Stimulated activated CD8-positive, alpha-beta memory T cell treated with anti-CD3 and anti-CD28 coated beads, Interleukin-15, amount 100 ng/mL, for 1 hour (primary cell): Measurements from ENCODE around the gene CORO2A.

ENCODE experiments used
- DNase-seq: peaks from one replicate; pipeline ENCODE4 v3.0.0-alpha.2; 2020; ENCODE audit warnings: low read depth

CORO2A gene, protein sequence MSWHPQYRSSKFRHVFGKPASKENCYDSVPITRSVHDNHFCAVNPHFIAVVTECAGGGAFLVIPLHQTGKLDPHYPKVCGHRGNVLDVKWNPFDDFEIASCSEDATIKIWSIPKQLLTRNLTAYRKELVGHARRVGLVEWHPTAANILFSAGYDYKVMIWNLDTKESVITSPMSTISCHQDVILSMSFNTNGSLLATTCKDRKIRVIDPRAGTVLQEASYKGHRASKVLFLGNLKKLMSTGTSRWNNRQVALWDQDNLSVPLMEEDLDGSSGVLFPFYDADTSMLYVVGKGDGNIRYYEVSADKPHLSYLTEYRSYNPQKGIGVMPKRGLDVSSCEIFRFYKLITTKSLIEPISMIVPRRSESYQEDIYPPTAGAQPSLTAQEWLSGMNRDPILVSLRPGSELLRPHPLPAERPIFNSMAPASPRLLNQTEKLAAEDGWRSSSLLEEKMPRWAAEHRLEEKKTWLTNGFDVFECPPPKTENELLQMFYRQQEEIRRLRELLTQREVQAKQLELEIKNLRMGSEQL

DNA sequence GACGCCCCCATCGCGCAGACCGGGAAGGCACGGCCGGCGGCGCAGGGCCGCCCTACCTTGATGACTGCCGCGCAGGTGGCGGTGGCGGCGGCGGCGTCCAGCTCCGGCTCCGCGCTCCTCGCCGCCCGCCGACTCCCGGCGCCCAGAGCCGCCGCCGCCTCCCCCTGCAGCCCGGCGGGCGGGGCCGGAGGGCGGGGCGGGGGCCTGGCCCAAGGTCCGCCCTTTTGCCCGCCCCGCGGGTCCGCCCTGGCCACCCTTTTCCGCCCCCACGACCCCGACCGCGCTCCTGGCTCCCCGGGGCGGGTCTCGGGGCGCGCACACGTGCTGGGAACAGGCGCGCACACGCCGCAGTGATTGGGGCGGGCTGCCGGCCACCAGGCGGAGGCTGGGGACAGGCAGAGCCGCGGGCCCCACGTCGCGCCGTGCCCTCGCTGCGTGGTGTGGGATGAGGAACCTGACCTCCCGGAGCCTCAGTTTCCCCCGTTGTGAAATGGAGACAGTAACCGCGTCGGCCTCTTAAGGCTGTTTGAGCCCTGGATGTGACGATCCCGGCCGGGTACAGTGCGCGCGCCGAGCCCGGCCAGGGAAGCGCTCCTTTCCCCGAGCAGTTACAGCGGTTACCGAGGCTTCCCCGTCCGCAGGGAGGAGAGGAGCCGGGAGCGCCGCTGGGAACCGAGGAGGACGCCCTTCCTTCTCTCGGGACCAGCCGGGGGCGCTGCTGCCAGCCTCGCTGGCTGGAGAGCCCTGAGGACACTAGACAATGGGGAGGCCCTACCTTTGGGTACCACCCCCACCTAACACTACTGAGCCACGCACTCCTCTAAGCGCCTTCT, at the start of gene CORO2A:
Gene CORO2A (minus strand): TSS at position 135 of the 833 bp plus-strand sequence. CDS start 34,977 bp downstream, outside the sequence.
- DNase-seq: peak; percentile 34

DNA sequence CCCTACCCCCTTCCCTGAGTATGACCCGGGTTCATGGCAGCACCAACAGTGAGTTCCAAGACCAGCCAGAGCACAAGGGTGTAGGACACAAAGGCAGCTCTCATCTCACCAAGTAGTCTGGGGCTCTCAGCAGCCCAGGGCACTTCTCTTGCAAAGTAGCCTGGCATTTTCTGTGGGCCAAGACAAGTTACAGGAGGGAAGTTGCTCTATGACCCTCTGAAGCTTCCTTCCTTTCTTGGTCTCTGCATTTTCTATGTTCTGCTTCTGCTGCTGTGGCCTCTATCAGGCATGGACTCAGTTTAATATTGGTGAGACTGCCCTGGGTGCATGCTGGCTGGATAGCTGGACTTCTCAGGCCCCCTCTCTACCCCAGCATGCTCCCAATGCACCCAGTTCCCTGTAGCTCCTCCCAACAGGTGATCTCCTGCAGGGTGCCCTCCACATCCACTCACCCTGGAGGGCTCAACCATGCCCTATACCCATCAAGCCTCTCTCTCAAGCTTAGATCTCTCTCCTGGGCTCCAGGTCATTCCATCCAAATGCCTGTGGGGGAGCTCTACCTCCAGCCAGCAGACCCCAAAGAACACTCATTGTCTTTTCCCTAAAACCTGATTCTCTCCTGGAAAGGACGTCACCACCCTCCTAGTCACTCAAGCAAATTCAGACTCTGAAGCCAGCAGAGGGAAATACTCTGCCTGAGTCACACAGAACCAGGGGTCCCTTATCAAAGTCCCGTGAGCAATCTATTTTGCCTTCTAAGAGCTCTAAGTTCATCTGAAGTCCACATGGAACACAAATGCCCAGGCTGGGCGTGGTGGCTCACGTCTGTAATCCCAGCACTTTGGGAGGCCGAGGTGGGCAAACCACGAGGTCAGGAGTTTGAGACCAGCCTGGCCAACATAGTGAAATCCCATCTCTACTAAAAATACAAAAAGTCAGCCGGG, 49.2 kb upstream of the CORO2A start:
- no peak for DNase-seq

DNA sequence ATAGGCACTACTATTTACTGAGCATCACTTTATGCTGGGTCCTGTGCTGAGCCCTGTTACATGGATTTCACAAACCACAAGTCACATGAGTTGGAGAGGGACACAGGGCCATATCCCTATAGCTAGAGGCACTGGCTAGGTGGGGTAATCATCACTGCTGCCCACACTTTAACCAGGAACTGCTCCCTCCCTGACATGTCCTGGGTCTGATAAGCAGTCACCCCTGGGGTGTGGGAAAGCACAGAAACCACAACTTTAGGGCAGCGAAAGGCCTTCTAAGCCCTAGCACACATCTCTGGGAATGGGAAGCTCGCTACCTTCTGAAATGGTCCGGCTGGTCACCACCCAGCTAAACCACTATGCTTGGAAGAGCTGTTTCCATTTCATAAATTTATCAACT, 48.0 kb upstream of the CORO2A start:
- DNase-seq: no peak

DNA sequence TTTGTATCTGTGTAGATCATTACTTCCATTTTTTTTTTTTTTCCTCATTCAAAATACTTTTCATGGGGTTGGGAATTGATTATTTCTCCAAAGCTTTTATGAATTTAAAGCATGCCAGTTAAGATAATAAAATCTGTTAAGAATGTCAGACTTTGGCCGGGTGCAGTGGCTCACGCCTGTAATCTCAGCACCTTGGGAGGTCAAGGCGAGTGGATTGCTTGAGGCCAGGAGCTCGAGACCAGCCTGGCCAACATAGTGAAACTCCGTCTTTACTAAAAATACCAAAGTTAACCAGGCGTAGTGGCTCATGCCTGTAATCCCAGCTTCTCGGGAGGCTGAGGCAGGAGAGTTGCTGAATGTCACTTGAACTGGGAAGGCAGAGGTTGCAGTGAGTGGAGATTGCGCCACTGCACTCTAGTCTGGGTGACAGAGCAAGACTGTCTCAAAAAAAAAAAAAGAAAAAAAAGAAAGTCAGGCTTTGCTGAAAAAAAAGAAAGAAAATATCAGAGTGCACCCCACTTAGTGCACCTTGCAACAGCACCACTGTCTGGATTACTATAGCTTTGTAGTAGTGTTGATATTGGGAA, 44.6 kb upstream of the CORO2A start:
- DNase-seq: no peak

DNA sequence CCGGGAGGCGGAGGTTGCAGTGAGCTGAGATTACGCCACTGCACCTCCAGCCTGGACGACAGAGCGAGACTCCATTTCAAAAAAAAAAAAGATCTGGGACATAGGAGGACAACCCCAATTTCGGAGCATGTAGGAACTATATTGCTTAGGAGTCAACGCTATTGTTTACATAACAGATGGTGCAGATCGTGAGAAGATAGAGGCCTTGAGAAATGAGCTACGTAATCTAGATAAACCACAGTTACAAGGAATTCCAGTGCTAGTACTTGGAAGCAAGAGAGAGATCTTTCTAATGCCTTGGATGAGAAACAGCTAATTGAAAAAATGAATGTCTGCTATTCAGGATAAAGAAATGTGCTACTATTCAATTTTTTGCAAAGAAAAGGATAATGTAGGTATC, 42.7 kb upstream of the CORO2A start:
- no peak for DNase-seq

DNA sequence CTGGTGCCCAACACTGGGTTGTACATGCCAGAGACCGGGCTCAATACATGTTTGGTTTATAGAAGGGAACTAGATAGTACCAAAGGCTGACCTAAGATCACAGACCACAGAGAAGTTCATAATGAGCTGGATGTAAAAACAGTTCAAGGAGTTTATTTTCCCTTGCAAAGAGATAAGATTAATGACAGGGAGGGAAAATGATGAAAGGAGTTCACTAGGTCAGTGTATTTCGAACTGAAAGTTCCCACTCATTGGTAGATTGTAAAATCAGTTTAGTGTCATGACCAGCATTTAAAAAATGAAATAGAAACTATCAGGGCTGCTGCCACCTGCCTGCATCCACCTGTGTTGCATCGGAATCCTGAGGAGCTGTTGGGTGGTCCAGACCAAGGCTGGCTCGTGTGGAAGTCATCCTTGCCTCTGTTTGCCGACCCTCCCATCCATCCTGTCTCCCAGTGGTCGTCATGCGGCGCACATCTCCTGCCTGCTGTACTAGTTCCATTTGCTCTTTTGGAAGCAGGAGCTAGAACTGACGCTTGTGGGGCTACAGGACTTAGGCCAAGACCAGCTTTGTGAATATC, 41.9 kb upstream of the CORO2A start:
- no peak for DNase-seq

DNA sequence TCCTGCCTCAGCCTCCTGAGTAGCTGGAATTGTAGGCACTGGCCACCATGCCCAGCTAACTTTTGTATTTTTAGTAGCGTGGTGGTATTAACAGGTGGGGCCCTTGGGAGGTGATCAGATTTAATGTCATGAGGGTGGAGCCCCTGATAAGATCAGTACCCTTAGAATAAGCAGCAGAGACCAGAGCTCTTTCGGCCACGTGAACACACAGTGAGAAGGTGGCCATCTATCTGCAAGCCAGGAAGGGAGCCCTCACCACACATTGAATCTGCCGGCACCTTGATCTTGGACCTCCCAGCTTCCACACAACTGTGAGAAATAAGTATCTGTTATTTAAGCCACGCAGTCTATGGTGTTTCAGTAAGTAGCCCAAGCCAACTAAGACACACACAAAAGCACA, 40.5 kb upstream of the CORO2A start:
- DNase-seq: no peak

DNA sequence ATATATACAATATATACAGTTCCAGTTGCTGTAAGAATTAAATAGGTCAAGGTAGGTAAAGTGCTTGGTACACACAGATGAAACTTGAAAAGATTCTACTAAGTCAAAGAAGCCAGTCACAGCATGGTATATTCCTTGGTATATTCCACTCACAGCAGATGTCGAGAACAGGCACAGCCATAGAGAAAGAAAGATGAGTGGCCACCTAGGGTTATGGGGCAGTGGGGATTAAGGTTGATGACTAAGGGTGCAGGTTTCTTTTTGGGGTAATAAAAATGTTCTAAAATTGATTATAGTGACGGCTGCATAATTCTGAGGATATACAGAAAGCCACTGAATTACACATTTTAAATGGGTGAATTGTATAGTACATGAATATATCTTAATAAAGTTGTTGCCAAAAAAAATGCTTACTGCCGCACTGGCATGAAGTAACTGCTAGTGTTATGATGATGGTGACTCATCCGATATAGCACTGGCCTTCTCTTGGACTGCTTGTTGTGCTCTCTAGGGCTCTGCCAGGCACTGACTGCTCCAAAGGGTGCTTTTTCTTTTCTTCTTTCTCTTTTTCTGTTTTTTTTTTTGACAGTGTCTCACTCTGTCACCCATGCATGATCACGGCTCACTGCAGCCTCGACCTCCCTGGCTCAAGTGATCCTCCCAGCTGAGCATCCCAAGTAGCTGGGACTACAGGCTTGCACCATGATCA, 39.5 kb upstream of the CORO2A start:
- DNase-seq: no peak

DNA sequence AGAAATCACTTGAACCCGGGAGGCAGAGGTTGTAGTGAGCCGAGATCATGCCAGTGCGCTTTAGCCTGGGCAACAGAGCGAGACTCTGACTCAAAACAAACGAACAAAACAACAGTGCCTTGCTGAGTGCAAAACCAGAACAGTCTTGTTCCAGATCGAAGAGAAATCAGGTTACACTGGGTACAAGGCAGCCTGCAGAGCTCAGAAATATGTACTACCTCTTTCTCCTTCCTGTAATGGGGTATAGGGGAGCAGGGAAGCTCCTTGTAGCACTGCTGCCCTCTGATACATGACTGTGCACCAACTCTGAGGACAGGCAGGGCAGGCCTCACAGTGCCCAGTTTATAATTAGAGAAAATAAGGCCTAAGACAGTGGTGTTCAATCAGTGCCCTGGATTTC, 38.4 kb upstream of the CORO2A start:
- no peak for DNase-seq

DNA sequence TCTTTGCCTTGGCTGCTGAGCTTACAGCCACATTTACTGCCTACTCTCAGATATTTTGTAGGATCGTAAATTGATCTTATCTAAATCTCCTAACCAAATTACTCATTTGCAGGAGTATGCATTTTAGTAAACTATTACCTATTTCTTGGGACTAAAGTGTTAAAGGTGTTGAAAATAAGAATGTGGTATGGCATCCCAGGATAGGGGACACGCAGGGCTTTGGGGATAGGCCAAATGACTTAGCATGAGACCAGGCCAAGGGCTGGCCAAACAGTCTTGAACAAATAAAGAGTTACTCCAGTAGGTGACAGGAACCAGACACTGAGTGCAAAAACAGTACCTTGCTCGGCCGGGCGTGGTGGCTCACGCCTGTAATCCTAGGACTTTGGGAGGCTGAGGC, 37.9 kb upstream of the CORO2A start:
- no peak for DNase-seq

DNA sequence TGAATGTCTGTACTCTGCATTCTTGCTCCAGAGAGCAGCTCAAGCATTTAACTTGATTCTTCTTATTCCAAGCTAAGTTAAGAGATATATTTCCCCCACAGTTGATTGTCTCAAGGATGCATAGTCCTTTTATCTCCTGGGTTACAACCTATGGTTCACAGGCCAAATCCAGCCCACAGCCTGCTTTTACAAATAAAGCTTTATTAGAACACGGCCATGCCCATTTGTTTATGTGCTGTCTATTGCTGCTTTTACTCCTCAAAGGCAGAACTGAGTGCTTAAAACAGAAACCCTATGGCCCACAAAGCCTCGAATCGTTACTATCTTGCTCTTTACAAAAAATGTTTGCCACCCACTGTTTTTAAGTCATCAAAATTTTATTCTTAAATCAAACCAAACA, 37.2 kb upstream of the CORO2A start:
- no peak for DNase-seq

DNA sequence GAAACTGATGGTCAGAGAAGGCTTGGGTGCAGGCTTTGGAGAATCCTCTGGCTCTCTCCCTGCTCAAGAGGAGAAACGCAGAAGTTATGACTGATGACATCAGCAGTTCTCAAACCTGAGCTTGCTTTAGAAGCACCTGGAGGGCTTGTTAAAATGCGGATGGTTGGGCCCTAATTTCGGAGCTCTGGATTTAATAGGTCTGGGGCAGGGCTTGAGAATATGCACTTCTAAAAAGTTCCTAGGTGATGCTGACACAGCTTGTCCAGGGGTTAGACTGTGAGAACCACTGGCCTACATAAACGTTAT, 36.6 kb upstream of the CORO2A start:
- no peak for DNase-seq

DNA sequence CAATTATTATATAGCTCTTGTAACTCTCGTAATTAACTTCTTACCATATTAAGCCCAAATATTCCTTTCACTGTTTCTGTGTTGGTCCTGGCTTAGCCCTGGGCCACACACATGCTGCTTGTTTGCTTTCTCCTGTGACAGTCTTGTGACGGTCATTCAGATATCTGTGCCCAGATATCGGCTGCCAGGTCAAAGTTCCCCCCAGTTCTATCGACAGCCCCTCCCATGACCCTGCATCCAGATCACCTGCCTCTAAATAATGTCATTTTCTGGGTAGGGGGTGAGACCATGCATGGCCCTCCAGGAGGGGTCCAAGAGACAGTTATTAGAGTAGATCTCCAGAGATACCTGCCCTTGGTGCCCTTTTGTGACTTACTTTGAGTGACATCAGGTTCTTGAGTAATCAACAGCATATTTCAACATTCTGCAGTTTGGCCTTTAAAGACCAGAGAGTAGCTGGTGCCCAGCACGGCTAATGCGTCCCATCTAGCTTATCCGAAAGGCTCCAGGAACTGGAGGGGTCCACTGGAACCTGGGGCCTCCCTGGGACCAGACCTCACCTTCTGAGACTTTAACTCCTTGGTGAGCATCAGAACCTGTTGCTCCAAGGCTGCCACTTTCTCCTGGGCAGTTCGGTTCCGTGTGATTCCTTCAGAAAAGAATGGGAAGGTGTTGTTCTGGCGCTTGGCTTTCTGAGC, 36.1 kb upstream of the CORO2A start:
- DNase-seq: no peak

DNA sequence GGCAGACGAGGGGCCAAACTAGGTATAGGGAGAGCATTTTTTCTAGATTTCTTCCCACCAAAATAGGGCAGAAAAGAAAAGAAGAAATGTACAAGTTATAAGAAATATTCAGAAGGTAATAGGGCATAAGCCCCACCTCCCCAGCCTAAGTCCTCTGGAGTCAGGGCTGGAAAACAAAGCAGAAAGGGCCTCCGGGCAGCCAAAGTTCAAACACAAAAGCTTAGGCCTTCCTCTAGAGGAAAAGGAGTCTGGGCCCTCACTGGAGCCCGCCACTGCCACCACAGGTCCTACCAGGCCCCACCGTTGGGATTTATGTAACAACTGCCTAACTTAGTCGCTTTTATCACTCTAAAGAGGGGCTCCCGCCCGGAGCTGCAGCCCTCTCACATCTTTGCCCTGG, 35.4 kb upstream of the CORO2A start:
- DNase-seq: no peak

DNA sequence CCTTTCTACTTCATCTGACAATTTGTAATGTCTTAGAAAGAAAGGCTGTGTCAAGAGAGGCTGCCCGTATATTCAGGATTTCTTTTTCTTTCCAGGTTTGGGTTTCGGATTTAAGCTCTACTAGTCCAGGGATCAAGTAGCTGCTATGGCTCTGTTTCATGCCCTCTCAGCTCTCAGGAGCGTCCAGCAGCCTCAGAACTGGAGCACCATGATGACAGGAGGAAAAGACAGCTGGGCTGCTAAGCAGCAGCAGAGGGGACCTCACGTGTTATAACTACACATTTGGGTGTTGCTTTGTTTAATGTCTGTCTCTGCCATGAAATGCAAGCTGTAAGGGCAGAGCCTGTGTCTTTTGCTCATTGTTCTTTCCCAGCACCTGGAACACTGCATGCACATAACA, 34.5 kb upstream of the CORO2A start:
- no peak for DNase-seq

DNA sequence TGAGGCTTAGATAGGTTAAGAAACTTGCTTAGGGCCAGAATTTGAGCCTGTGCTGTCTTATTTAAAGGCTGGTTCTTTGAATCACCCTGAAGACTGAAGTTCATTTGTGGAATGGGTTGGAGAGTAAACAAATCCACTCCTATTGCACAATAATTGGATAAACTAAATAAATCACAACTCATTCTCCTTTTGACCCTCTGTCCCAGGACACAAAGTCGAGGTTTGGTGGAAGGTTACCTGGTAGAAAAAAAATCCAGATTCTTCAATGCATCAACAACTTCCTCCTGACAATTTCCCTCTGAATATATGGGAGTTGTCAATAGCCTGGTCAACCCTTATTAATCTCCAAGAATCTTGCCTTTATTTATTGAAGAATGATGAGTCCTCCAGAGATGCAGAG, 34.1 kb upstream of the CORO2A start:
- no peak for DNase-seq

DNA sequence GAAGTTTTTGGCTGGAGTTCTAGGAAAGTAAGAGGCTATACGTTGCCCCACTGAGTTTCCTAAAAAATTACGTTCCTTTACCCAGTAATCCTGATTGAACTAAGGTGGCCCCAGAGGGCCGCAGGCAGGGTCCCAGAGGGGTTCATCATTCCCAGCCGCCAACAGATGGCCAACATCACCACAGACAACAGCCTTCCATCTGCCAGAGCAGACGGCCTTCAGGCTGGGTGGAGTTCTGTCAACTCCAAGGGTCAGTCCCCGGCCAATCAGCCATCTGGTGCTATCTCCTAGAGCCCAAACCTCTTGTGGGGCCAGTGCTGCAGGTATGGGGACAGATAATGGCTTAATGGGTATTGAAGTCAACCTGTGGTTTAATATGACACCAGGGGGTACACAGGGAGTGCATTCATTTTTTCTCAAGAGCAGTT, 32.6 kb upstream of the CORO2A start:
- no peak for DNase-seq

DNA sequence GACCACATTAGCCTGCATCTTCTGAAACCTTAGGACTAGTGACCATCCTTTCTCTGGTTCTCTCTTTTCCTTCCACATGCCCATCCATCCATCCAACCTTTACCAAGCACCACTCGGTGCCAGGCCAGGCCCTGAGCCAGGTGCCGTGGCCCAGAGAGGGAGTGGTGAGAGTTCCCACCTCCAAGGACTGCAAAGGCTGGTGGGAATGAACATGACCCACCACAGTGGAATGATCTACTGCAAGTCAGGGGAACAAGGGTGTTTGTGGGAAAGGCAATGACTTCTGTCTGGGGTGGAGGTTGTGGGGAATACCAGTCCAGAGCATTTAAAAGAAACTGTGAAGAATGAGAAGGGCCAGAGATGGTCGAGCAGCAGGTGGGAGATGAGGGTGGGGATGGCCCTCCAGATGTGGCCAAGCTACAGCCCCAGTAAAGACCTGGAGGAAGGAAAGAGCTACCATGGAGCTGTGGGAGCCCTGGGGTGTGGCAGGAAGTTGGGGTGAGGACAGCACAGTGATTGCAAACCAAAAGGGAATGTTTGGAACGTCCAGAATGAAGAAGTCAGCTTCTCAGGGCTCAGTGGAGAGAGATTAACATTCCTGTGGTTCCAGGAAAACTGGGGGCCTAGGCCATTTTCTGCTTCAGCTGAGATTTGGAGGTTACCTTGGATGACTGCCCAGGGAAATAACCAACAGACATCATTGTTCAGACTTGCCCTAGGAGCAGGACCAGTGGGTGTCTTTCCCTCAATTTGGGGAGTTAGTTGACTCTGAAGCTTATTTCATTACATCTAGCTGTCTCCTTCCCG, 30.7 kb upstream of the CORO2A start:
- no peak for DNase-seq

DNA sequence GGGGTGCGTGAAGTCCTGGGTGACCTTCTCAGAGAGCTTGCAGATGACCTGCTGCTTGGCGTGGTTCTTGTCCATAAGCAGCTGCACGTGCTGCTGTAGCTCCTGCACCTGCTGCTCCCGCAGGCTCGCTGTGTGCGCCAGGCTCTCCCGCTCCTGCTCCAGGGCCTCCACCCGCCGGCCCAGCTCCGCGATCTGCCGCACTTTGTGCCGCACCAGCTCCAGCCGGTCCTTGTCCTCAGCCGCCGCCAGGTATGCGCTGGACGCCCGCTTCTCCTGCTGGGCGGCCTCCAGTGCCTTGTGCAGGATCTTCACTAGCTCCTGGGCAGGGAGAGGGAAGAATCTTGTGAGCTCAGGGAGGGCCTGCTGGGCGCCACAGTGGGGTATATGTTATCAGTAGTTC, 28.5 kb upstream of the CORO2A start:
- DNase-seq: no peak
